Fibroblast of skin of back (primary cell): ENCODE measurements around the gene SGIP1.

ENCODE experiments used
- DNase-seq: peaks from one replicate; pipeline ENCODE4 v3.0.0-alpha.2; 2013

SGIP1 gene

GRCh38 chr1:66521721-66522365 lies 12.1 kb upstream of the SGIP1 start:
- peak; percentile 75 for DNase-seq

GRCh38 chr1:66523562-66523961 lies 10.4 kb upstream of the SGIP1 start:
- DNase-seq: peak; percentile 29

- no peak for DNase-seq
Observed at GRCh38 chr1:66525086-66525485, 8.9 kb upstream of the SGIP1 start.

- DNase-seq: no peak
Observed at GRCh38 chr1:66526036-66526435, 7.9 kb upstream of the SGIP1 start.

- DNase-seq: no peak
Observed at GRCh38 chr1:66526991-66527390, 7.0 kb upstream of the SGIP1 start.

- peak; percentile 75 for DNase-seq
Observed at GRCh38 chr1:66527686-66528085, 6.3 kb upstream of the SGIP1 start.

- no peak for DNase-seq
Observed at GRCh38 chr1:66528580-66528979, 5.4 kb upstream of the SGIP1 start.

- peak; percentile 29 for DNase-seq
Observed at GRCh38 chr1:66532214-66532613, 1.7 kb upstream of the SGIP1 start.

- DNase-seq: peak; percentile 80
Observed at GRCh38 chr1:66532798-66533783, 862 bp upstream of the SGIP1 start.

GRCh38 chr1:66535061-66535460 lies 1.1 kb downstream of the SGIP1 start:
- no peak for DNase-seq

GRCh38 chr1:66535853-66536252 lies 1.9 kb downstream of the SGIP1 start:
- DNase-seq: no peak

- no peak for DNase-seq
Observed at GRCh38 chr1:66537718-66538117, 3.8 kb downstream of the SGIP1 start.

- DNase-seq: no peak
Observed at GRCh38 chr1:66539491-66539890, 5.5 kb downstream of the SGIP1 start.

GRCh38 chr1:66540434-66541032 lies 6.6 kb downstream of the SGIP1 start:
- DNase-seq: peak; percentile 69

- no peak for DNase-seq
Observed at GRCh38 chr1:66542314-66542713, 8.4 kb downstream of the SGIP1 start.

- peak; percentile 88 for DNase-seq
Observed at GRCh38 chr1:66542811-66543767, 9.1 kb downstream of the SGIP1 start.

- no peak for DNase-seq
Observed at GRCh38 chr1:66546047-66546810, 12.3 kb downstream of the SGIP1 start.

GRCh38 chr1:66549017-66549416 lies 15.1 kb downstream of the SGIP1 start:
- DNase-seq: no peak

GRCh38 chr1:66550243-66550642 lies 16.3 kb downstream of the SGIP1 start:
- no peak for DNase-seq

- DNase-seq: no peak
Observed at GRCh38 chr1:66552287-66552686, 18.3 kb downstream of the SGIP1 start.

- no peak for DNase-seq
Observed at GRCh38 chr1:66552829-66553228, 18.9 kb downstream of the SGIP1 start.
